ENCODE results near the gene SLC12A6. TPM values are rescaled to one million over a fixed set of nuclear protein-coding genes. Genes with fewer than 3 reads are reported as not detected.

The SLC12A6 gene
- total and polyA plus RNA-seq, 8 donors = 25.3 to 47.4 (median 29.7) TPM

DNA sequence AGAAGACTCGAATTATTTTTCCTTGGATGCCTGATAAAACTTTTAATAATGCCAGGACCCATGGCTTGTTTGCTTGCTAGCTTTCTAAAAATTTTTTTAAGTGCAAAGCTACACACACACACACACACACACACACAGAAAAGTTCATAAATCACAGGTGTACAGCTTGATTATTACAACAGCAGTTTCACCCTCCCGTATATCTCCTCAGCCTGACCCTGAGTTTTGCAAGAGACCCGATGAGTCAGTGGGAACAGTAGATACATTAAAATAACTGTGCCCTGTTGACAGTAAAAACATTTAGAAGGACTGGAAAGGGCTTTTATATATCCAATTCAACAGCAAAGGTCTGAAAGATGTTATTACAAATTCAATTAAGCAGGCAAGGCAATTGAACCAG, 66.1 kb downstream of the SLC12A6 start:
- Histone ChIP-seq H3K4me1 (no peaks in the 10 kb centered on the region), H3K27ac (no peak overlapping the region), H3K9me3 (no peaks in the 10 kb centered on the region), H3K36me3 (peaks cover 0 to 5% of the 10 kb centered on the region in 2 donors), H3K4me3 (no peak overlapping the region), H3K27me3 (no peaks in the 10 kb centered on the region)
- TF ChIP-seq, protein P1, sequence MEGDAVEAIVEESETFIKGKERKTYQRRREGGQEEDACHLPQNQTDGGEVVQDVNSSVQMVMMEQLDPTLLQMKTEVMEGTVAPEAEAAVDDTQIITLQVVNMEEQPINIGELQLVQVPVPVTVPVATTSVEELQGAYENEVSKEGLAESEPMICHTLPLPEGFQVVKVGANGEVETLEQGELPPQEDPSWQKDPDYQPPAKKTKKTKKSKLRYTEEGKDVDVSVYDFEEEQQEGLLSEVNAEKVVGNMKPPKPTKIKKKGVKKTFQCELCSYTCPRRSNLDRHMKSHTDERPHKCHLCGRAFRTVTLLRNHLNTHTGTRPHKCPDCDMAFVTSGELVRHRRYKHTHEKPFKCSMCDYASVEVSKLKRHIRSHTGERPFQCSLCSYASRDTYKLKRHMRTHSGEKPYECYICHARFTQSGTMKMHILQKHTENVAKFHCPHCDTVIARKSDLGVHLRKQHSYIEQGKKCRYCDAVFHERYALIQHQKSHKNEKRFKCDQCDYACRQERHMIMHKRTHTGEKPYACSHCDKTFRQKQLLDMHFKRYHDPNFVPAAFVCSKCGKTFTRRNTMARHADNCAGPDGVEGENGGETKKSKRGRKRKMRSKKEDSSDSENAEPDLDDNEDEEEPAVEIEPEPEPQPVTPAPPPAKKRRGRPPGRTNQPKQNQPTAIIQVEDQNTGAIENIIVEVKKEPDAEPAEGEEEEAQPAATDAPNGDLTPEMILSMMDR (IDR thresholded peaks at IDR 0.05) = no peak
- no peak for ATAC-seq
- intact Hi-C loops (cut with DNase I) = no loop called here
- no peak for DNase-seq

DNA sequence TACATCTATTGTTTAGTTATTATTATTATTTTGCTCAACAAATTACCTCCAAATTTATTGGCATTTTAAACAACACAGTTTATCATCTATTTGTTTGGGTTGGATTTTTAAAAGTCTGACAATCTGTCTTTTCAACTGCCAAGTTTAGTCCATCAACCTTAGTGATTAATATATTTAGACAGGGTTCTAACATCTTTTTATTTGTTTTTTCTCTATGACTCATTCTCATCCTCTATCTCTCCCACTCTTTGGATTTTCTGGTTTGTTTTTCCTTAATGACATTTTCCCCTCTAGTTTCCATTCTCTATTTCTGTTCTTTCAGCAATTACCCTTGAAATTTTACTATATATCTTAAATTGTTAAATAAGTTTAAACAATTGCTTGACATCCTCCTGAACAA, 70.8 kb downstream of the SLC12A6 start:
- Histone ChIP-seq H3K4me3 (no peak overlapping the region), H3K27me3 (no peaks in the 10 kb centered on the region), H3K9me3 (no peaks in the 10 kb centered on the region), H3K27ac (no peak overlapping the region), H3K4me1 (no peaks in the 10 kb centered on the region), H3K36me3 (peaks cover 0 to 7% of the 10 kb centered on the region in 2 donors)
- ATAC-seq (no peak), DNase-seq (no peak)
- TF ChIP-seq, protein P1 (IDR thresholded peaks at IDR 0.05) = no peak
- intact Hi-C loops (cut with DNase I) = no loop called here

DNA sequence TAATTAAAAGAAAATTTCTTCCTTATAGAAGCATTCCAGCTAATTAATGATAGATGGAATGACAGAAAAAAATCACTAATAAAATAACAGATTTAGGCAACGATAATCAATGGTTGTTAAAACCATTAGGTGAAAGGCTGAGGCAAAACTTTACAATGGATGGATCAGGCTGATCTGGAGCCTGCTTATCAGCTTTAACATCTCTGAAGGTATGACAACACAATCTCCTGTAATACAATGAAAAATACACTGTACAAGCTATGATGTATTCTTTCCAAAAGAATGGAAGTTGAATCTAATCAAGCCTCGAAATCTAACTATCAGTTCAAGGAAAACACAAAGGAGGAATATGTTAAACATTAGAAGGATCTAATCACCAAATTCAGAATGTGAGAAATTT, 73.5 kb downstream of the SLC12A6 start:
- TF ChIP-seq, protein P1 (IDR thresholded peaks at IDR 0.05) = no peak
- H3K36me3 ChIP-seq = peaks cover 0 to 29% of the 10 kb centered on the region in 2 donors

DNA sequence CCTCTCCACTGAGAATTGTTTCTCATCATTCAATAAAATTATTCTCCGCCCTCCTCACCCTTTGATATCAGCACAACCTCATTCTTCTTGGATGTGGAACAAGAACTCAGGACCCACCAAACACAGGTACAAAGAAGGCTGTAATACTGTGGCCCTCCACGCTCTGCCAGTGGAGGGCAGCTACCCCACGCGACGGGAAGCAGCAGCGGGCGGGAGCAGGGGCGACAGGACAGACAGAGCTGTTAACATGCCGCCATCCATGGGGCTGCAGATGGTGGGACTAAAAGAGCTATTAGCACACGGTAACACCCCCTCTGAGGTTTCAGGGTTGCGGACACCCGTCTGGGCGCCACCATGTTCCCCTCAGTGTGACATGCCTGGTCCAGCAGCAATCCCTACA, 75.2 kb downstream of the SLC12A6 start:
- ATAC-seq (no peak), DNase-seq (no peak)
- Histone ChIP-seq H3K27ac (no peak overlapping the region), H3K27me3 (no peaks in the 10 kb centered on the region), H3K4me1 (no peaks in the 10 kb centered on the region), H3K4me3 (no peak overlapping the region), H3K9me3 (no peaks in the 10 kb centered on the region), H3K36me3 (peaks cover 0 to 46% of the 10 kb centered on the region in 2 donors)
- intact Hi-C loops (cut with DNase I) = no loop called here
- TF ChIP-seq, protein P1 (IDR thresholded peaks at IDR 0.05) = no peak

More for the DNA sequence above, 73.5 kb downstream of the SLC12A6 start:
- Histone ChIP-seq H3K27ac (no peak overlapping the region), H3K27me3 (no peaks in the 10 kb centered on the region), H3K9me3 (no peaks in the 10 kb centered on the region), H3K4me3 (no peak overlapping the region), H3K4me1 (no peaks in the 10 kb centered on the region)
- no peak for ATAC-seq
- intact Hi-C loops (cut with DNase I) = no loop called here
- DNase-seq = no peak

DNA sequence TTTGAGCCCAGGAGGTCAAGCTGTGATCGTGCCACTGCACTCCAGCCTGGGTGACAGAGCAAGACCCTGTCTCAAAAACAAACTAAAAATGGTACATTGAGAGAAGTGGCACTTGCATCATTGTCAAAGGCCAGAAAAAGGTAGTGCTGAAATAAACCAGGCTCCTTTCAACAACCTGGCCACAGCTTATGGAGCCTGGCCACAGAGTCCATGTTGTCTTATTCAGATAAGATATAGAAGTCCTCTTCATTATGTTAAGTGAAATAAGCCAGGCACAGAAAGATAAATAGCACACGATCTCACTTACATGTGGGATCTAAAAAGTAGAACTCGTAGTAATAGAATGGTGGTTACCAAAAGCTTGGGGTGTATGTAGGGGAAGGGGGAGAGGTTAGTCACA, 78.0 kb downstream of the SLC12A6 start:
- DNase-seq = no peak
- Histone ChIP-seq H3K4me3 (no peak overlapping the region), H3K4me1 (no peaks in the 10 kb centered on the region), H3K9me3 (no peaks in the 10 kb centered on the region), H3K27me3 (no peaks in the 10 kb centered on the region), H3K27ac (no peak overlapping the region), H3K36me3 (peaks cover 0 to 74% of the 10 kb centered on the region in 2 donors)
- TF ChIP-seq, protein P1 (IDR thresholded peaks at IDR 0.05) = no peak
- intact Hi-C loops (cut with DNase I) = no loop called here
- ATAC-seq = no peak

Measured in left lung (tissue), 10 donors.